Ascending aorta (tissue), 2 donors: ENCODE results near the gene TAP2. TPM values are rescaled to one million over a fixed set of nuclear protein-coding genes. Genes with fewer than 3 reads are reported as not detected.
A peak's percentile ranks its signal among the peaks of the same experiment; 100 is the strongest.

ENCODE experiments used
- DNase-seq, 2 donors: peaks; one replicate each; pipeline ENCODE4 v3.0.0-alpha.2; 2019; ENCODE audit warnings: low spot score in 2 of 2
- H3K27ac ChIP-seq, 2 donors: fragments of 200-600 bp; sonication (generic); one replicate each; pipeline ENCODE4 v1.5.1; 2016 to 2017; ENCODE audit warnings: mild to moderate bottlenecking in 1 of 2
- H3K27me3 ChIP-seq: fragments of 200-600 bp; sonication (generic); one replicate; pipeline ENCODE4 v1.5.1; 2017
- H3K36me3 ChIP-seq, 2 donors: fragments of 200-600 bp; sonication (generic); one replicate each; pipeline ENCODE4 v1.5.1; 2016
- H3K4me1 ChIP-seq, 2 donors: fragments of 200-600 bp; sonication (generic); one replicate each; pipeline ENCODE4 v1.5.1; 2016 to 2017; ENCODE audit warnings: mild to moderate bottlenecking in 1 of 2
- H3K4me3 ChIP-seq, 2 donors: fragments of 200-600 bp; sonication (generic); one replicate each; pipeline ENCODE4 v1.5.1; 2016 to 2017; ENCODE audit warnings: mild to moderate bottlenecking in 1 of 2
- H3K9me3 ChIP-seq, 2 donors: fragments of 200-600 bp; sonication (generic); one replicate each; pipeline ENCODE4 v1.5.1; 2016
- CTCF ChIP-seq, 3 experiments: fragments of 200-600 bp in 2 of 3; fragments of 450-650 bp in 1 of 3; sonication (generic) in 2 of 3; IDR thresholded peaks; one replicate each; pipeline ENCODE4 v1.5.1; 2016 to 2019; ENCODE audit warnings: antibody characterized with exemption in 3 of 3, mild to moderate bottlenecking in 1 of 3, moderate library complexity in 1 of 3
- intact Hi-C: fragments of 100-400 bp; cut with DNase I; formaldehyde crosslinking; loops from one replicate; pipeline ENCODE4 v1.15.1; 2023
- total RNA-seq: library from RNA; depleted of rRNA; stranded (reverse); fragments of >200 nt; gene quantifications from one replicate; pipeline ENCODE4 v1.1.0, GENCODE V29; 2016

The TAP2 gene
- total RNA-seq, 1 donor from 2014 or later: 26.7 TPM

DNA sequence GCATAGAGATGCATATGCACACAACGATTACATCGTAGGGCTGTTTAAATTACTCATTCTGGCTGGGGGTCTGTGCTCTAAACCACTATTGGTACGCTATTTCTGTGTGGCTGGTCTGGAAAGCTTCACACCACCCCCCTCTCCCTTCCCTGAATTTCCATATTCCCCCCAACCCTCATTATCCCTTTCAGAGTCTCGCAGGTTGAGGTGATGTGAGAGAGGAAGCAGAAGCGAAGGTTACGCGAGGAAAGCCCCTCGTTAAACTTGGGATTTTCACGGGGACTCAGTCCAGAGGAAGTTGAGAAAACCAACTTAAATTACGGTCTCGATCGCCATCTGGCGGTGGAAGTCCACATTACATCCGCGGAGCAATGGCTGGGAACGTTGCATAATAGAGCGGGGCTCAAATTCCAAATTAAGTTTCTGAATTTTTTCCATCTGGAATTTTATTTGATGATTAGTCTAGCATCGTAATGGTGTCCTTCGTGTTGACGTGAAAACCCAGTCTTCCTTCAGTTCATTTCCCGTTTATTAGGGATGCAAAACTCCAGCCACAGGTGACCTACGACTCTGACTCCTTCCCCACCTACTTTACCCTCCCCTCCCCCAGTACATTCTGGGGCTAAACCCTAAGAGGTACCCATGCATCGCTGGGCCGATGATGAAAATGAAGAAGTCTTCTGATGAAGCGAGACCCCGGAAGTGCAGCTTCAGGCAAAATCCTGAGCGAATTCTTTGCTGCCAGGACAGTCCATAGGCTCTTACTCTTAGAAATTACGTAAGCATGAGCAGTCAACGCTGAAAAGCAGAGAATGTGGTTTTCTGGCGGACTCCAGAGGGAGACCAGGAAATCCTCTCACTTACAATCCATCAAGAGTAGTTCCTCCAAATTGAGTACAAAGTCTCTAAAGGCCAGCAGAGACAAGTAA is 41.4 kb downstream of the TAP2 start:
- Histone ChIP-seq H3K27me3 (peaks cover 4% of the 10 kb centered on the region), H3K9me3 (no peaks in the 10 kb centered on the region), H3K4me3 (peak overlapping the region; percentile 19 to 45), H3K4me1 (no peaks in the 10 kb centered on the region), H3K36me3 (no peaks in the 10 kb centered on the region), H3K27ac (no peak overlapping the region)
- TF ChIP-seq CTCF (IDR thresholded peaks at IDR 0.05): peak; percentile 80 to 89 (median 88)
- intact Hi-C loops: loop anchor here (1.0 to 10.0 kb wide), 2 partner anchors 382 to 552 kb away; no protein-coding TSS in a partner anchor
- DNase-seq: peak in 1 of 2 donors; percentile 86

DNA sequence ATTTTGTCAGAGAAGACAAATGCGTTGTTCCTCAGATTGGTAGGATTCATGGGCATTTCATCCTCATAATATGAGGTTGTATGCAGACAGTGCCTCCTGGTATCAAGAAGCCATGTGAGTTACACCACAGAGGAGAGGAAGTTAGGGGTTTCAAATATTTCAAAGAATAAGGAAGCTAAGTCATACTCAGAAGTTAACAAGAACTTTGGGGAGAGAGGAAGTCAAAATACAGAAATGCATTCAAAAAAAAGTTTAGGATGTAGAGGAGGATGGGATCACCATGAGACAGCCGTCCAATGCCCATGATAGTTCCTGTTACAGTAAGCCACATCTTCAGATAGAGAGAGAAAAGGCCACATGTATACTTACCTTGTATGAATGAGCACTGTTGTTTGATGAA is 44.0 kb downstream of the TAP2 start:
- H3K27me3 ChIP-seq: no peaks in the 10 kb centered on the region
- intact Hi-C loops: loop anchor here (10.0 kb wide), 1 partner anchor 550 kb away; no protein-coding TSS in a partner anchor
- H3K27ac ChIP-seq: no peak overlapping the region
- no peak overlapping the region for H3K4me3 ChIP-seq
- no peaks in the 10 kb centered on the region for H3K4me1 ChIP-seq
- H3K9me3 ChIP-seq: no peaks in the 10 kb centered on the region
- no peak for DNase-seq
- no peak for TF ChIP-seq CTCF (IDR thresholded peaks at IDR 0.05)
- H3K36me3 ChIP-seq: no peaks in the 10 kb centered on the region

- DNase-seq: no peak
- Histone ChIP-seq H3K27me3 (no peaks in the 10 kb centered on the region), H3K27ac (no peak overlapping the region), H3K36me3 (no peaks in the 10 kb centered on the region), H3K4me3 (no peak overlapping the region), H3K4me1 (no peaks in the 10 kb centered on the region), H3K9me3 (no peaks in the 10 kb centered on the region)
- intact Hi-C loops: loop anchor here (10.0 kb wide), 1 partner anchor 548 kb away; no protein-coding TSS in a partner anchor
- no peak for TF ChIP-seq CTCF (IDR thresholded peaks at IDR 0.05)
Observed at GRCh38 chr6:32792901-32793435, 45.6 kb downstream of the TAP2 start.

- no peaks in the 10 kb centered on the region for H3K36me3 ChIP-seq
- no peaks in the 10 kb centered on the region for H3K27me3 ChIP-seq
- DNase-seq: no peak
- no peak overlapping the region for H3K4me3 ChIP-seq
- H3K9me3 ChIP-seq: no peaks in the 10 kb centered on the region
- no peak overlapping the region for H3K27ac ChIP-seq
- no peaks in the 10 kb centered on the region for H3K4me1 ChIP-seq
- no peak for TF ChIP-seq CTCF (IDR thresholded peaks at IDR 0.05)
- intact Hi-C loops: loop anchor here (10.0 kb wide), 1 partner anchor 546 kb away; no protein-coding TSS in a partner anchor
Observed at GRCh38 chr6:32790306-32790705, 48.2 kb downstream of the TAP2 start.

Other genes starting within 250 kb of the TAP2 start
- gene HLA-DRB1, start 248.9 kb downstream of the TAP2 start, total RNA-seq: 82.5 TPM
- 2.0 TPM for gene HLA-DQA1, start 201.3 kb downstream of the TAP2 start, total RNA-seq
- gene HLA-DQB1, start 172.1 kb downstream of the TAP2 start, total RNA-seq: 3.5 TPM
- 2.2 TPM for gene HLA-DQA2, start 97.3 kb downstream of the TAP2 start, total RNA-seq
- 0.53 TPM for gene HLA-DQB2, start 75.2 kb downstream of the TAP2 start, total RNA-seq
- not detected for gene HLA-DOB, start 21.7 kb downstream of the TAP2 start, total RNA-seq
- gene PSMB8, start 5.3 kb upstream of the TAP2 start, total RNA-seq: 18.4 TPM
- gene TAP1, start 15.0 kb upstream of the TAP2 start, total RNA-seq: 51.2 TPM
- gene PSMB9, start 15.5 kb upstream of the TAP2 start, total RNA-seq: 42.8 TPM
- 26.8 TPM for gene HLA-DMB, start 102.3 kb upstream of the TAP2 start, total RNA-seq
- gene HLA-DMA, start 114.4 kb upstream of the TAP2 start, total RNA-seq: 28.0 TPM
- gene BRD2, start 129.9 kb upstream of the TAP2 start, total RNA-seq: 140 TPM
- gene HLA-DOA, start 170.9 kb upstream of the TAP2 start, total RNA-seq: 358 TPM
- gene HLA-DPA1, start 234.9 kb upstream of the TAP2 start, total RNA-seq: 285 TPM
- gene HLA-DPB1, start 237.3 kb upstream of the TAP2 start, total RNA-seq: 72.7 TPM